K562 (cell line): Measurements from ENCODE around the gene SDCCAG8. TPM values are rescaled to one million over a fixed set of nuclear protein-coding genes. Genes with fewer than 3 reads are reported as not detected.

ENCODE experiments used
- ATAC-seq: fragments of 200-7000 bp; cut with Tn5 transposase; 3 replicates; pipeline ENCODE4 v1.9.1; 2020; ENCODE audit warnings: moderate library complexity
- BruUV-seq: library from RNA; stranded (reverse); fragments of 400-500 nt; replicated peaks from 2 replicates; lab custom pipeline; 2021; lab: Mats Ljungman, UMichigan
- CTCF ChIA-PET: fragments of 300-600 bp; formaldehyde crosslinking; extraction: SDS; loops from one replicate; lab custom pipeline; 2021; ENCODE audit warnings: low intra/inter-chr PET ratio; lab: Yijun Ruan, JAX
- POLR2A ChIA-PET: fragments of 300-600, 350-650 bp; sonication (Branson Sonifier 250); formaldehyde crosslinking; extraction: SDS; loops from one replicate; lab custom pipeline; 2021; ENCODE audit warnings: antibody characterized with exemption, inconsistent platforms; lab: Yijun Ruan, JAX
- DNase-seq, 4 experiments: peaks; one replicate each; pipeline versions ENCODE4 v3.0.0 to v3.0.0-alpha.2; 2011 to 2018; ENCODE audit warnings: low spot score in 3 of 4, mixed read lengths in 3 of 4; ENCODE audit errors: extremely low read depth in 1 of 4
- FAIRE-seq: peaks from 2 replicates; lab custom pipeline; 2011; peaks lifted over from hg19 to GRCh38; lab: Jason Lieb, UNC
- H2AFZ ChIP-seq: 2 replicates; pipeline ENCODE4 v1.6.0; 2011; ENCODE audit warnings: low read depth, low read length, control low read depth, inconsistent platforms
- H3K27ac ChIP-seq: fragments of 200-600 bp; 3 replicates; pipeline ENCODE4 v1.8.0; 2011; ENCODE audit warnings: low read depth, mild to moderate bottlenecking, control low read depth, inconsistent platforms, low read length, moderate library complexity, mixed read lengths; ENCODE audit errors: extremely low read depth
- H3K27me3 ChIP-seq, 2 experiments: fragments of 300-600 bp in 1 of 2; 2 replicates in 1 of 2; 3 replicates in 1 of 2; pipeline versions ENCODE4 v1.6.0 to v1.8.0; 2011; ENCODE audit warnings: inconsistent platforms in 2 of 2, low read length in 2 of 2, mild to moderate bottlenecking in 1 of 2, mixed read lengths in 1 of 2, moderate library complexity in 1 of 2; ENCODE audit not compliant: control insufficient read depth in 2 of 2, insufficient read depth in 2 of 2
- H3K36me3 ChIP-seq: fragments of 300-600 bp; 3 replicates; pipeline ENCODE4 v1.8.0; 2011; ENCODE audit warnings: mild to moderate bottlenecking, low read length, inconsistent platforms; ENCODE audit not compliant: control insufficient read depth, insufficient read depth
- H3K4me1 ChIP-seq, 2 experiments: fragments of 200-600 bp in 1 of 2; replicated peaks in 1 of 2; 2 replicates in 1 of 2; 3 replicates in 1 of 2; pipeline versions ENCODE4 v1.5.1 to v1.8.0; 2011; ENCODE audit warnings: inconsistent platforms in 2 of 2, low read length in 2 of 2, mild to moderate bottlenecking in 1 of 2, mixed read lengths in 1 of 2, moderate library complexity in 1 of 2; ENCODE audit not compliant: control insufficient read depth in 2 of 2, insufficient read depth in 2 of 2
- H3K4me2 ChIP-seq: 2 replicates; pipeline ENCODE4 v1.6.1; 2011; ENCODE audit warnings: low read length, control low read depth, inconsistent platforms, mixed read lengths; ENCODE audit not compliant: insufficient read depth
- H3K4me3 ChIP-seq: fragments of 200-600 bp; sonication (generic), shearing (Covaris generic); 2 replicates; pipeline ENCODE4 v1.5.1; 2016; ENCODE audit warnings: control low read depth, inconsistent platforms
- H3K79me2 ChIP-seq: fragments of 200-600 bp; 3 replicates; pipeline ENCODE4 v1.8.0; 2011; ENCODE audit warnings: low read length, inconsistent platforms; ENCODE audit not compliant: control insufficient read depth, insufficient read depth
- H3K9ac ChIP-seq, 2 experiments: 2 replicates each; pipeline versions ENCODE4 v1.6.0 to v1.6.1; 2011; ENCODE audit warnings: low read depth in 2 of 2, low read length in 2 of 2, control low read depth in 1 of 2, inconsistent platforms in 1 of 2, mild to moderate bottlenecking in 1 of 2, mixed read lengths in 1 of 2; ENCODE audit not compliant: insufficient read depth in 1 of 2
- H3K9me1 ChIP-seq: one replicate; pipeline ENCODE4 v1.6.0; 2011; ENCODE audit warnings: inconsistent platforms, mild to moderate bottlenecking, low read length, moderate library complexity; ENCODE audit not compliant: control insufficient read depth, insufficient read depth
- H3K9me3 ChIP-seq: replicated peaks from 2 replicates; pipeline ENCODE4 v1.5.1; 2011; ENCODE audit warnings: low read depth, low read length, inconsistent platforms; ENCODE audit not compliant: control insufficient read depth, insufficient read depth
- H4K20me1 ChIP-seq: replicated peaks from 2 replicates; pipeline ENCODE4 v1.6.1; 2011; ENCODE audit warnings: low read length, inconsistent platforms, mixed read lengths; ENCODE audit not compliant: control insufficient read depth, insufficient read depth
- FOS ChIP-seq: IDR thresholded peaks from 3 replicates; pipeline ENCODE4 v1.6.1; 2011; ENCODE audit not compliant: insufficient read length; ENCODE audit errors: extremely low read depth
- JUNB ChIP-seq: fragments of 450-650 bp; formaldehyde crosslinking; conservative IDR thresholded peaks from 2 replicates; pipeline ENCODE4 v1.4.0; 2020; ENCODE audit warnings: mild to moderate bottlenecking
- MEIS2 ChIP-seq: fragments of 450-650 bp; IDR thresholded peaks from 2 replicates; pipeline ENCODE4 v1.6.1; 2014; ENCODE audit warnings: mild to moderate bottlenecking; ENCODE audit not compliant: partially characterized antibody
- TGIF2 ChIP-seq: sonication (generic); formaldehyde crosslinking; IDR thresholded peaks from 2 replicates; pipeline ENCODE4 v1.8.1; 2022; ENCODE audit warnings: mild to moderate bottlenecking, missing genetic modification reagents, moderate library complexity
- ZNF311 ChIP-seq: fragments of 250-450 bp; sonication (Bioruptor Pico); IDR thresholded peaks from 2 replicates; pipeline ENCODE4 v1.4.0; 2020; ENCODE audit warnings: mild to moderate bottlenecking, moderate library complexity
- WGBS: fragments of 100-300 bp; shearing (Covaris generic); methylation state at CpG from one replicate; pipeline ENCODE4 v1.1.6; 2016; ENCODE audit warnings: low coverage, mixed read lengths; ENCODE audit not compliant: insufficient coverage; ENCODE audit errors: missing lambda C conversion rate; 5-methylcytosine and 5-hydroxymethylcytosine counted together
- in situ Hi-C: fragments of 300-500 bp; cut with MboI; formaldehyde crosslinking; loops from 4 replicates; pipeline ENCODE4 v1.15.0; 2018; ENCODE audit warnings: inconsistent platforms, mixed read lengths
- intact Hi-C: fragments of 100-400 bp; cut with micrococcal nuclease; formaldehyde crosslinking; loops from 2 replicates; pipeline ENCODE4 v1.14.2; 2022
- polyA plus RNA-seq, 8 experiments: library from polyadenylated mRNA; depleted of rRNA in 4 of 8; stranded (reverse) in 5 of 8; unstranded in 3 of 8; fragments of >200 nt; fragmentation: Nextera tagmentation in 2 of 8; fragmentation: Illumina TruSeq in 1 of 8; extraction: Ambion mirVana in 2 of 8; extraction: Trizol in 1 of 8; gene quantifications; 2 replicates each; pipeline versions ENCODE4 v1.2.1 to v1.2.3, GENCODE V29; 2011 to 2014; ENCODE audit warnings: inconsistent platforms in 1 of 8, missing spikeins in 1 of 8
- total RNA-seq, 7 experiments: library from RNA; depleted of rRNA in 6 of 7; stranded (reverse); fragments of >200 nt in 6 of 7; fragmentation: Illumina TruSeq in 2 of 7; extraction: Trizol in 2 of 7; gene quantifications; 2 replicates each; pipeline versions ENCODE4 v1.2.1 to v1.2.3, GENCODE V29; 2011 to 2021; ENCODE audit warnings: low replicate concordance in 1 of 7
- TF ChIP-seq, protein P1 (sequence below): fragments of 450-650 bp; formaldehyde crosslinking; IDR thresholded peaks from 2 replicates; pipeline ENCODE4 v1.4.0; 2022; ENCODE audit warnings: mild to moderate bottlenecking, moderate library complexity

Gene SDCCAG8
- total and polyA plus RNA-seq, 9 of the 15 experiments (the other 6 are each of a cell fraction or from before 2014, with no cell fraction given): 17.9 to 36.7 (median 25.4) TPM

DNA sequence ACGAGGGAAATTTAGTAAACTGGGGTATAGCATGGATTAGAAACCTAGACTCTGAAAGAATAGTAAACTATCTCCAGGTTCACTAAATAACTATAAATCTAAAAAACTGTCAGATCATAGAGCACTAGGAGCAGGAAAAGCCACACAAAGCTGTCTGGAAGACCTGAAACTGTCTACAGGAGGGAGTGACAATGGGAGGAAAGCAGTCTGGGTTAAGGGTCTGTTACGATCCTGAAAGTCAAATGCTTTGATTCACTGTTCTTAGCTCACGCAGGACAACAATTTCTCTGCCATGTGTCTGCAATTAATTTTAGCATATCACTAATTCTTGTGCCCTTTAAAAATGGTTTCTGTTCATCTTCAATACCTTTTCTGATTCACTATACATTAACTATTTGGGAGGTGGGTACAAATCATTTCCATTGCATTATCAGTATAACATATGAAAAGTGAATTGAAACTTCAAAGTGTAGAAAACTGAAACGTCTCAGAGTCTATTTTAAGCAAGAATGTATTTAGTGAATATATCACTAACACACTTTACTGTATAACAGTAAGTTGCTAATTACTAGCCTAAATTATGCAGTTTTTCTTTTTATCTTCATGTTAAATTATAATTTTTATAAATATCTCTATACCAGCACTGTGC, 19.1 kb upstream of the SDCCAG8 start:
- peaks cover 35% of the 10 kb centered on the region; the same call in 2 of the 3 replicates for H3K36me3 ChIP-seq
- H3K9ac ChIP-seq: no peak overlapping the region
- BruUV-seq: no TSS peak
- DNase-seq: no peak
- peaks cover 6% of the 10 kb centered on the region for H3K9me3 ChIP-seq
- H3K79me2 ChIP-seq: peaks cover 94% of the 10 kb centered on the region
- in situ Hi-C loops: no loop called here
- H4K20me1 ChIP-seq: no peaks in the 10 kb centered on the region
- WGBS: 89% methylated on average over 4 of the region's 4 CpGs
- no peak overlapping the region for H3K27ac ChIP-seq
- TF ChIP-seq JUNB (CRISPR knock-in tag): no peak
- no peak for TF ChIP-seq FOS
- no peak for TF ChIP-seq ZNF311 (CRISPR knock-in tag)
- no peak for TF ChIP-seq TGIF2 (CRISPR knock-in tag)
- TF ChIP-seq, protein P1, sequence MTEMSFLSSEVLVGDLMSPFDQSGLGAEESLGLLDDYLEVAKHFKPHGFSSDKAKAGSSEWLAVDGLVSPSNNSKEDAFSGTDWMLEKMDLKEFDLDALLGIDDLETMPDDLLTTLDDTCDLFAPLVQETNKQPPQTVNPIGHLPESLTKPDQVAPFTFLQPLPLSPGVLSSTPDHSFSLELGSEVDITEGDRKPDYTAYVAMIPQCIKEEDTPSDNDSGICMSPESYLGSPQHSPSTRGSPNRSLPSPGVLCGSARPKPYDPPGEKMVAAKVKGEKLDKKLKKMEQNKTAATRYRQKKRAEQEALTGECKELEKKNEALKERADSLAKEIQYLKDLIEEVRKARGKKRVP (CRISPR knock-in tag): no peak
- peak; percentile 21 for TF ChIP-seq MEIS2
- peak; percentile 25; the same call in 1 of the 3 replicates for ATAC-seq
- no peak overlapping the region for H3K4me2 ChIP-seq
- H2AFZ ChIP-seq: no peak overlapping the region
- no peak overlapping the region for H3K4me3 ChIP-seq
- no peaks in the 10 kb centered on the region for H3K27me3 ChIP-seq
- FAIRE-seq: no peak
- H3K4me1 ChIP-seq: no peaks in the 10 kb centered on the region
- no peaks in the 10 kb centered on the region for H3K9me1 ChIP-seq
- POLR2A ChIA-PET: interaction anchor here (0.7 to 2.6 kb wide), 2 partner anchors 13 to 18 kb away, joined by 5 to 8 read pairs; partner anchors contain the start of genes CEP170 and SDCCAG8
- intact Hi-C loops: no loop called here
- CTCF ChIA-PET: no interaction called here
